NB4 (cell line): Measurements from ENCODE around the gene KIF20B.

Source experiments
- MYC ChIP-seq: IDR thresholded peaks from 2 replicates; pipeline ENCODE4 v1.6.1; 2011; ENCODE audit warnings: low read depth, low read length
- POLR2A ChIP-seq: IDR thresholded peaks from 2 replicates; pipeline ENCODE4 v1.6.1; 2011; ENCODE audit warnings: mild to moderate bottlenecking; ENCODE audit not compliant: insufficient read length; ENCODE audit errors: extremely low read depth
- TF ChIP-seq, protein P1 (sequence below): IDR thresholded peaks from one replicate; pipeline ENCODE4 v1.5.1; 2012; ENCODE audit warnings: low read depth, low read length
- TF ChIP-seq, protein P2 (sequence below): IDR thresholded peaks from 2 replicates; pipeline ENCODE4 v1.6.1; 2011; ENCODE audit warnings: low read depth, low read length

DNA sequence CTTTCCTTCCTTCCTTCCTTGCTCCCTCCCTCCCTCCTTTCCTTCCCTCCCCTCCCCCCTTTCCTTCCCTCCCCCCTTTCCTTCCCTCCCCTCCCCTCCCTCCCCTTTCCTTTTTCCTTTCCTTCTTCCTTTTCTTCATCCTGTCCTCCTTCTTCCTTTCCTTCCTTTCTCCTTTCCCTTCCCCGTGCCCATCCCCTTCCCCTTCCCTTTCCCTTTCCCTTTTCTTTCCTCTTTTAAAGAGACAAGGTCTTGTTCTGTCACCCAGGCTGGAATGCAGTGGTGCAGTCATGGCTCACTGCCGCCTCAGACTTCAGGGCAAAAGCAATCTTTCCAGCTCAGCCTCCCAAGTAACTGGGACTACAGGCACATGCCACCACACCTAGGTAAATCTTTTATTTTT lies 54.0 kb downstream of the KIF20B start:
- TF ChIP-seq, protein P1, sequence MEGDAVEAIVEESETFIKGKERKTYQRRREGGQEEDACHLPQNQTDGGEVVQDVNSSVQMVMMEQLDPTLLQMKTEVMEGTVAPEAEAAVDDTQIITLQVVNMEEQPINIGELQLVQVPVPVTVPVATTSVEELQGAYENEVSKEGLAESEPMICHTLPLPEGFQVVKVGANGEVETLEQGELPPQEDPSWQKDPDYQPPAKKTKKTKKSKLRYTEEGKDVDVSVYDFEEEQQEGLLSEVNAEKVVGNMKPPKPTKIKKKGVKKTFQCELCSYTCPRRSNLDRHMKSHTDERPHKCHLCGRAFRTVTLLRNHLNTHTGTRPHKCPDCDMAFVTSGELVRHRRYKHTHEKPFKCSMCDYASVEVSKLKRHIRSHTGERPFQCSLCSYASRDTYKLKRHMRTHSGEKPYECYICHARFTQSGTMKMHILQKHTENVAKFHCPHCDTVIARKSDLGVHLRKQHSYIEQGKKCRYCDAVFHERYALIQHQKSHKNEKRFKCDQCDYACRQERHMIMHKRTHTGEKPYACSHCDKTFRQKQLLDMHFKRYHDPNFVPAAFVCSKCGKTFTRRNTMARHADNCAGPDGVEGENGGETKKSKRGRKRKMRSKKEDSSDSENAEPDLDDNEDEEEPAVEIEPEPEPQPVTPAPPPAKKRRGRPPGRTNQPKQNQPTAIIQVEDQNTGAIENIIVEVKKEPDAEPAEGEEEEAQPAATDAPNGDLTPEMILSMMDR: no peak
- no peak for TF ChIP-seq MYC
- TF ChIP-seq POLR2A: no peak
- TF ChIP-seq, protein P2, sequence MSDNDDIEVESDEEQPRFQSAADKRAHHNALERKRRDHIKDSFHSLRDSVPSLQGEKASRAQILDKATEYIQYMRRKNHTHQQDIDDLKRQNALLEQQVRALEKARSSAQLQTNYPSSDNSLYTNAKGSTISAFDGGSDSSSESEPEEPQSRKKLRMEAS: no peak
